Testis (tissue), 2 donors: ENCODE data around the gene ANTXR1.

ENCODE experiments used
- CTCF ChIP-seq, 3 experiments: fragments of 450-650 bp in 2 of 3; fragments of 200-600 bp in 1 of 3; sonication (generic) in 1 of 3; IDR thresholded peaks; one replicate each; pipeline ENCODE4 v1.5.1; 2016 to 2019; ENCODE audit warnings: antibody characterized with exemption in 3 of 3, mild to moderate bottlenecking in 2 of 3, moderate library complexity in 1 of 3
- POLR2A ChIP-seq: fragments of 450-650 bp; IDR thresholded peaks from one replicate; pipeline ENCODE4 v1.6.1; 2017; ENCODE audit warnings: antibody characterized with exemption, mild to moderate bottlenecking, moderate library complexity

GRCh38 chr2:69177785-69178636 lies 165.0 kb downstream of the ANTXR1 start:
- no peak for TF ChIP-seq CTCF (IDR thresholded peaks at IDR 0.05)
- no peak for TF ChIP-seq POLR2A
